GM19467 (cell line): Measurements from ENCODE around the gene BAG5.
"Not testable (repeated sequence)": the region's sequence is repeated elsewhere in the genome, so short reads cannot be mapped to it uniquely, and the experiment has no call there.

Experiments used
- ATAC-seq: cut with Tn5 transposase; IDR thresholded peaks from one replicate; pipeline ENCODE4 v1.9.1; 2021; ENCODE audit warnings: mild to moderate bottlenecking, moderate library complexity; ENCODE audit not compliant: unreplicated experiment

Gene BAG5

DNA sequence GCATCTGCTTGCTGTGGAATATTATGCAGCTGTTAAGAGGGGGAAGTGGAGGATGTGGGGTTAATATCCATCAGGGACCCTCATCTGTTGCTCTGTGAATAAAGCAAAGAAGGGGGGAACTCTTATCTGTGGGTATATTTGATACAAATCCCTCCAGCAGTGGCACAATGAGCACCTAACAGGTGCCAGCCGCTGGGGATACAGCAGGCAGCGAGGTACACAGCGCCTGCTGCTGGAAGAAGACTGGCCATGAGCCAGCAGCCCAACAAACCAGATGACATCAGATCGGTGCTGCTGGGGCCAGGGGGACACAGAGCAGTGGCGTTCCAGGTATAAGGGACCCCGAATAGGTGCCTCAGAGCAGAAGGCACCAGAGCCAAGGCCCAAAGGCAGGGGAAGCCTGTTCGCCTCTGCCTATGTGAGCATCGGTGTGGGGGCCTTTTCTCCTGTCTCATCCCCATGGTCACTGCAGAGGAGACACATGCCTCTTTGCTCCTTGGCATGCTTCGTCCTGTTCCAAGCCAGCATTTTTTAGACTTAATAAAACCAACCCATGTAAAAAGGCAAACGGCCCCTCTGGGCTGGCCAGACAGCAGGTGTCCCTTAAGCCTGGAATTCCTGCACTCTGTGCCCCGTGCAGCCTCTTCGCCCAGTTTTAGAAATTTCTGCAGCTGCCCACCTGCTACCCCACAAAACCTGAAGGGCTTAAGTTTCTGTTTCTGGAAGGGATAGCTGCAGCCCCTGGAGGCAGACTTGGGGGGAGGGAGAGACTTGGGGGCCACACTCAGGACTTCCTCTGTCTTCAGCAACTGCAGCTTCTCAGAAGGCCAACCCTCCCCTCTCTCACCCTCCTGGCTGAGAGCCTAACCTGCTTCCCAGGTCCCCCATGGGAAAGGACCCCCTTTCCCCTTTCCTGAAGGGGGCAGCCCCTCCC lies 38.2 kb downstream of the BAG5 start:
- ATAC-seq: no peak

DNA sequence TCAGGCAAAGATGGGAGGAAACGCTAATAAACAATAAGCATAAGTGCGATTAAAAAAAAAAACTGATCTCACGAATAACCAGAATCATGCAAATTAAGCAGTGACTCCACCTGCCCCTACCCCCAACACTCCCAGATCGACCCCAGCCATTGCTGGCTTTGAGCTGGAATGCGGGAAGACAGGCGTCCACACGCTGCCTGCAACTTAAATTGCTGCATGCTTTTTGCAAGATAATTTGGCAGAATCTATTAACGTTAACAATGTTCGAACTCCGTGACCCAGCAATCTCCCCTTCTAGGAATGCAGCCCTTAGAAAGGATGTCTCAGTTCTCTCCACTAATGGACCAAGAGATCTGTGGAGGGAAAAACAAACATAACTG lies 38.9 kb downstream of the BAG5 start:
- ATAC-seq: no peak

DNA sequence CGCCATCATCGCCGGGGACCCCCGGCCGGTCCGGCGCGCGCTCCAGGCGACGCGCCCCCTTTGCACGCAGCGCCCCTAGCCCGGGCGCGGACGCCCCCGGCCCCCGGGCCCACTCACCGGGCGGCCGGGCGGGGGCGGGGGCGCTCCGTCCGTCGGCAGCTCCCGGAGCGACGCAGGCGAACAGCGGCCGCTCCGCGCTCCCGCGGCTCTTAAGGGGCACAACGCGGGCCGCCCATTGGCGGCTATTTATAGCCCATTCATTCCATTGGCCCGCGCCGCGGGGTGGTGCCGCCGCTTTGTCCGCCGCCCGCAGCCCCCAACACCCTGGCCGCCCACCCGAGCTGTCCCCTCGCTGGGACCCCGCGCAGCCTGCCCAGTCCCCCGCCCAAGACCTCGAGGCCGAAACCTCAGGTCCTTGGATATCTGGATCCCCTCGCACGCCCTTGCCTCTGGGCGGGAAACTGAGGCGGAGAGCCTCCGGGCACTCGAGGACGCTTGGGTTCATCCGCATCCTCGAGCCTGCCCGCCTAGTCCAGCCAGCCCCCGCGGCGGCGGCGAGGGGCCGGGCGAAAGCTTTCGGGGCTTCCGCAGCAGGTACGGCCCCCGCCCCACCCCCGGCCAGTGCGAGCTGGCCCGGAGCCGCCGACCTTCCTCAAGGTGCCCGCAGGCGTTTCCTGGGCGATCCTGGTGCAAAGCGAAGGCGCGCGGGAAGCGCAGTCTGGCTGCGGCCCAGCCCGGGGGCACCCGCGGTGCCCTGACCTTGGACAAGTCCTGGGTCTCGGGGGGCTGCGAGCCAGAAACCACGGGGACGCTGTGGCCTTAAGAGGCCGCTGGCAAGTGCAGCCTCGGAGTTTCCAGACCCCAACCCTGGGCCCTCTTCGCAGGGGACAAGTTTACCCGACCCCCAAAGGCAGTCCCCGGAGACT lies 39.5 kb downstream of the BAG5 start, which contains the start of gene CKB:
CKB (minus strand) TSS at position 182 of the 926 bp plus-strand sequence. CDS start 337 bp downstream, outside the sequence.
- ATAC-seq: no peak

DNA sequence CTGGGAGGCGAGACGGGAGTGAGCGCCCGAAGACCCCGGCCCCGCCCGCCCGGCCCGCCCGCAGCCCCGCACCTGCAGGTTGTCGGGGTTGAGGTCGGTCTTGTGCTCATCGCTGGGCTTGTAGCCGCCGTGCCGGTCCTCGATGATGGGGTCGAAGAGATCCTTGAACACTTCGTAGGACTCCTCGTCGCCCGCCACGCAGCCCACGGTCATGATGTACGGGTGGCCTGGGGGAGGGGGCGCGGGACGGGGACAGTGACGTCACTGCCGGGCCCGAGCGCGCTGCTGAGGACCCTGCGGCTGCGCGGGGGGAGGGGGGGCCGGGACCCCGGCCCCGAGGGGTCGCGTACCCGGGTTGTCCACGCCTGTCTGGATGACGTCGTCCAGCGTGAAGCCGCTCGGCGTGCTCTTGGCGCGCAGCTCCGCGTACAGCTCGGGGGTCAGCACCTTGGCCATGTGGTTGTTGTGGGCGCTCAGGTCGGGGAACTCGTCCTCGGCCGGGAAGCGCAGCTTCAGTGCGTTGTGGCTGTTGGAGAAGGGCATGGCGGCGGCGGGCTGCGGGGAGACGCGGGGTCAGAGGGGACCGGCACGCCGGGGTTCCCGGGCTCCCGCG lies 40.4 kb downstream of the BAG5 start:
- no peak for ATAC-seq

DNA sequence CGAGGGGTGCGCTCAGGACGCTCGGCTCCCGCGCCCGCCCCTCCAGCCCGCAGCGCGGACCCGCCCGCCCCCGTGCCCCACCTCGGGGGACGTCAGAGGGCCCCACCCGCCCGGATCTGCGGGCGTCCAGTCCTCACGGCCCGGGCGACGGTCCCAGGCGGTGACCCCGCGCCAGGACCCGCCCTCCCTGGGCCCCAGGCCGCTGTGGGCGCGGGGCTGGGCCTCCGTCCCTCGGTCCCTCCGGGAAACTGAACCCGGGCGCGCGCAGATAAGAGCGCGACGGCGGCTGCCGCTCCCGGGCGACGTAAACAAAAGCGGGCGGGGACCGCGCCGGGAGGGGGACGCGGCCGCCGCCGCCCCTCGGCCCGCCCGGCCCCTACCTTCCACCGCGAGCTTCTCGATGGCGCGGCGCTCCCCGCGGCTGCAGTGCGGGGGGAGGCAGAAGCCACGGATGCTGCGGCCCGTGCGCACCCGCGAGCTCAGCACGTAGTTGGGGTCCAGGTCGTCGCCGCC lies 41.0 kb downstream of the BAG5 start:
- no peak for ATAC-seq

DNA sequence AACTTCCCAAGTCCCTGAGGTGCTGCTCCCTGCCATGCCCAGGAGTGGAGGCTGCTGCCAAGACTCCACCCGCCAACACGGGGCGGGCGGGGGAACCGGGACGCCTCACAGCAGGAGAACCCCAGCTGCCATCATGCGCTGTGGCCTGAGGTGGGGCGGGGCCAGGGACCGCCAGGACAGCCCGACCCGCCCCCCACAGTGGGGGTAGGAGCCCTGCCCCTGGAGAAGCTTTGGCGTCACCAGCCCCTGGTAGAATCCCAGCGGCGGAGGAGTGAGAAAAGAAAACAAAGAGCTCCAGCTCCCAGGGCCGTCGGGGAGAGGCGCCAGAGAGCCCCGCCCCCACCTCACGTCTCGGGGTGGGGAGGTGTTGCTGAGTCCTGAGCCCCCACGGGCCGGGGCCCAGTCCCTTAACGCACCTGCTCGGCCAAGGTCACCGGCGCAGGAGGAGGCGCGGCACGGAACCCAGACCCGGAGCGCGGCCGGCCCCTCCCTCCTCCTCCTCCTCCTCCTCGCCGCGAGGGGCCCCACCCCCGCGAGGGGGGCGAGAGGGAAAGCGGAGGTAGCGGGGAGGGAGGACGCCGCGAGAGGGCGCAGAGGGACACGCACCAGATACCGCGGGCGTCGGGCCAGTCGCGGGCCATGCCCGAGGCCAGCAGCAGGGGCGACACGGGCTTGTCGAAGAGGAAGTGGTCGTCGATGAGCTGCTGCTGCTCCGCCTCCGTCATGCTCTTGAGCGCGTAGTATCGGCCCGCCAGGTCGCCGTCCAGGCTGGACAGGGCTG lies 41.6 kb downstream of the BAG5 start:
- ATAC-seq: no peak

DNA sequence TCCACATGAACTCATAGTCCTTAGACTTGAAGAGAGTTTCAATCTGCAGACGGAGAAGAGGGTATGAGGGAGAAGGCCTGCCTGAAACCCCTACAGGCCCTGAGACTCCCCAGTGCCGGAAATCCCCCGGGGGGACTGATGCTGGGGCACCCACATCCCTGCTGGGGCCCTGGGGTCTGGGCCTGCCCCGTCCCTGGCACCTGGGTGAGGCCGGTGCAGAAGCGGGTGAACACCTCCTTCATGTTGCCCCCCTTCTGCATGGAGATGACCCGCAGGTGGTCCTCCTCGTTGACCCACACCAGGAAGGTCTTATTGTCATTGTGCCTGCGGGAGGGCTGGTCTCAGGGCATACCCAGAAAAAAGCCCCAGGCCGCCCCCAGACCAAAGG lies 42.2 kb downstream of the BAG5 start:
- no peak for ATAC-seq

DNA sequence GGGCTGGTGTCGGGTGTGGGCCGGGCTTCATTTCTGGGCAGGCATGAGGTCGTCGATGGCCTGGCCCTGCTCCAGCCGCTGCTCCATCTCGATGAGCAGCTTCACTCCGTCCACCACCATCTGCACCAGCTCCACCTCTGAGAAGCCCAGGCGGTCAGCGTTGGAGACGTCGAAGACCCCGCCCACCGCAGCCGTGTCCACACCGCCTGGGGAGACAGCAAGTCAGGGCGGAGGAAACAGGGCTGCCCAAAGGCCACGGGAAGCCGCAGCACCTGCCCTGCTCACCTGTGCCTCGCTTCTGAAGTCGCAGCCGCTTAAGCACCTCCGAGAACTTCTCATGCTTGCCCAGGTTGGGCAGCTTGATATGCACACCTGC lies 42.6 kb downstream of the BAG5 start:
- no peak for ATAC-seq

DNA sequence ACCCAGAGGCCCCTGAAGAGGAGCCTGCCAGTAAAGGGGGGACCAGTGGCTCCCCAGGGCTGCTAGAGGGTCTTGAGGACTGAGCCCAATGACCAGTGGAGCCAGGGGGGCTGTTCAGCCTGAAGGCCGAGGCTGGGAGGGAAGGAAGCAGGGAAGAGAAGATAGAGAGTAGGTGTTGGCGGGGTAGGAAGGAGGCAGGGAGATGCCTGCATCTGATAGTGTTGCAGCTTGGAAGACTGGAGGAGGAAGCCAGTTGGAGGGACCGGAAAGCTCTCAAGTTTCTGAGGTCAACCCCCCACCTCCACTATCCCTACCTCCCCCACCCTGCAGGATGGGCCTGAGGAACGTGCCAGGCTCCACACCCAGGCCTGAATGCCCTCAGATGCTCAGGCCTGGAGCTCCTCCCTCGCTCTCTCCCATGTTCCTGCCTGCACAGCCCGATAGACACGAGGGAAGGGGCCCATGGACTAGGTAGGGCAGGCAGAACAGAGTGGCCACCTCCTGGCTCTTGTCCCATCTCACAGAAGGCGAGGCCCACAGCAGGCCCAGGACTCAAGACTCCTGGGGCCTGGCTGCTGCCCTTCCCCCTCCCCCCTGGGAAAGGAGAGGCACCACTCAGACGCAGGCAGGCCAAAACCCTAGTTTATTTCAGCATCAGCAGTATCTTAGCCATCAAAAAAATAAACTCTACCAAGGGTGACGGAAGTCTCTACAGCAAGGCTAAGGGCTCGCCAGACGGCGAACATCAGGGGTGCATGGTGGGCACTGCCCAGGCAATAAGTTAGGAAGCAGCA lies 43.2 kb downstream of the BAG5 start:
- no peak for ATAC-seq

DNA sequence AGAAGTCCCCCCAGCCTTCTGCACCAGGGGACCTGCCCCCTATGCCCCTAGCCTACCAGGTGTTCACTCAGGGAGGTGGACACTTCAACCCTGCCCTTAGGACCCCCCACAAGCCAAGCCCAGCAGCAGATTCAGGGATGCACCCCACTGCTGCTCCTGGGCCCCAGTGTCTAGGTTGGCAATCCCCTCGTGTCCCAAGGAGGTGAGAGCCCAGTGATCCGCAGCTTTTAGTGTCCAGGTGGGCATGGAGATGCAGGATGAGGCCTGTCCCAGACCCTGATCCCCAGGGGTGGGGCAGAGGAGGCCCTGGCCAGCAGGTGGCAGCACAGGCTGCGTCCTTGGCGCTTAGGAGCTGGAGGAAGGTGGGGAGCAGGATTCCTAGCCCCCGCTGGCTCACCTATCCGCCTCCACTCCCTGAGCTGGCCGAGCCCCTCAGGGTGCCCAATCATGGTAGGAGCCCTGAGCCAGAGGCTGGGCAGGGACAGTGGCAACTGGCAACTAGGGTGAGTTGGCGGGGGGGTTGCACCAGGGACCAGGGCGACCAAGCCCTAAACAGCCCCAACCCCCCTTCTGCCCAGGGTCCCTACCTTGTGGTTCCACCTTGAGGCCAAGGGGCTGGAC lies 43.9 kb downstream of the BAG5 start:
- no peak for ATAC-seq

DNA sequence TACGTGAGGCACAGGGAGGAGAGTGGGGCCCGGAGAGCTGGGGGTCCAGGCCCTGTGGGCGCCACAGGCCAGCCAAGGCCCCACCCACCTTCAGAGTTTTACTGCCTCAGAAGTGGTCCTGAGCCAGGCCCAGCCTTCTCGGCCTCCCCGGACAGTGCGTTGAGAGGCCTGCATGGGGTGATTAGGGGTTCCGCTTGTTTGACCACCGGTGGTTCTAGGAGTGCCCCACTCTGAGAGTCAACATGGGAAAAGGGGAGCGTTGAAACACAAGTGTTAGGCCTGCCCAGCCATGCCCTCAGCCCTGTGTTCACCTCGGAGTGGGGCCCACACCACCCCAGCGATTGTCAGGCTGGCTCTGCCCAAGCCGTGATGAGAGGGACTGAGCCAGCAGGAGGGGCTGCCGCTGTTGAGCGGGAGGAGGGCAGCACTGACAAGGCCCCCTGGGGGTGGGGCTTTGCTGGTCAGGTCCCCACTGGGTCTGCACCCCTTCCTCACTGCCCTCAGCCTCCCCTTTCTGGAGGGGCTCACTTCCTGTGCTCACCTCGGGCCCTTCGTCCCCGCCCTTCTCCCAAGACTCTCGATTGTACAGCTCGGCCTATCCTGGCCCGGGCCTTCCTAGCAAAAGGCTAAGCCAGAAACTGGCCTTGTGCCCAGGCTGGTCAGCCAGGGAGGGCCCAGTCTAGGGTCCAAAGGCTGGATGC lies 44.6 kb downstream of the BAG5 start:
- no peak for ATAC-seq

DNA sequence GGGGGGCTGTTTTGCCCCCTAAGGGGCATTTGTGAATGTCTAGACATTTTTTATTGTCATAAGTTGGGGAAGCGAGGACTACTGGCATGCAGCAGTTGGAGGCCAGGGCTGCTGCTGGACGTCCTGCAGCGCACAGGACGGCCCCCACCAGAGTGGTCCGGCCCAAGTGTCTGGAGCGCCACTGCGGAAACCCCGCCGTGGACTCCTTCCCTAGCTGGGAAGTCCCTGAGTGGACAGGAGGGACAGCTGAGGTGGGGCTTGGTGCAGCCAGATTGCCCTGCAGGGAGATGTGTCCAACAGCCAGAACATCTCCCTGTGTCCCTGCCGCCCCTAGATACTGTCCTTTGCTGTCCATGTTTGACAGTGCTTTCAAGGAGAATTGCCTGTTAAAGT lies 45.3 kb downstream of the BAG5 start:
- no peak for ATAC-seq

DNA sequence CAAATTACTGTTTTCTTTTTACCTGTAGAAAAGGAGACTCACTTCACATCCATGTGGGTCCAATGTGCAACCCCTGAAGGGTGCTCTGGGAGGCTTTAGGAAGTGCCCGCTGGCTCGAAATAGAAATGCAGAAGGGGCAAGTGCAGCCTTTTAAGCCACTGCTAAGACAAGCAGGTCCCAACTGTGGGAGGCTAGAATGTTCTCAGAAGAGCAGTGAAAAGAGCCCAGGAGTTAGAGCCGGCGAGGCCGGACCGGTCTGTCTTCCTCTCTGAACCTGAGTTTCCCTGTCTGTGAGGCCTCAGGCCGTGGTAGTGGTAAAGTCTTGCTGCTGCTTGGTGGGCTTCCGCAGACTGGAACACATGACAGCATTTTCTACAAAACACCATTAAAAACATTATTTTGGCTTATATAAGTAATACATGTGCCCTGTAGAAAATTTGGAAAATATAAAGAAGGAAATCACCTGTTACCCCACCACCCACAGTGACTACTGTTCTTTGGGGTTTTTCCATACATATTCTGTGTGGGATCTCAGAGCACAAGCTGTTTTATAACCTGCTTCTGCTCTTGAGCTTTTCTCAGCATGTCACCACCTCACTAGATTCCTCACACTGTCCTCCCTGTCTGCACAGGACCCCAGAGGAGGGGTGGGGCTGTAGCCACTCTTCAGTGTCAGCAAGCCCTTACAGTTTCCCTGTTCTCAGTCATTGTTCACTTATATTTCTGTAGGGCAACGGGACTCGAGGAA lies 45.9 kb downstream of the BAG5 start:
- ATAC-seq: no peak

DNA sequence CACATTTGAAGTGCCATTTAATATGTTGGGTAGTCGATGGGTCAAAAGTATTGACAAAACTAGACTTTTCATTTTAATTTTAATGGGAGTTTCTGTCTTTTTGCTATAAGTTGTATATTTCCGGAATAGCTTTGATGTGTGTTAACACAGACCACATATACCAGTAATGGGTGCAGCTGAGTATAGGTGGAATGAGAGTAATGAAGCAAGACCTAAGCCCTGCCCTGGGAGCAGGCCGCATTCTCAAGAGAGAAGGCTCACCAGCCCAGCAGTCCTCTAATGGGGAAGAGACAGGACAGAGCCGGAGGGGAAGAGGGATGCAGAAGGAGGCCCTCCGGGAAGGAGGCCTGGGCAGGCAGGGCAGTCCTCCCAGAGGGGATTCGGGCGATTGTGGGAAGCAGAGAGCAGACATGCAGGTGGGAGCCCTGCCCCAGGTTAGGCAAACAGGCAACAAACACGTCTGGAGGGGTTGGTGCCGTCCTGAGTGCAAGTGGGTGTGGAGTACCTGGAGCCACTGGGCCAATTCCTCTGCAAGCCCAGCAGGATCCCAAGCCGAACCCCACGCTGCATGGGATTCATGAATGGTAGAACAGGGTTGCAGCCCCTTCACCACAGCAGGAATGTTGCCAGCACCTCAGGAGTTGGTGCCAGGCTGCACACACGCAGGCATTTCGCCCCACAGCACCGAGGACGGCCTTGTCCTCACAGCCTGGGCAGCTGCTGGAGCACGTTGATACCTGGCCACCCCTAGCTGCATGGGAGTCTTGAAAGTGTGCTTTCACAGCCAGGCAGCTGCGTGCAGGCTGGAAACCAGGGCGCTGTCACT lies 47.6 kb downstream of the BAG5 start:
- ATAC-seq: no peak

DNA sequence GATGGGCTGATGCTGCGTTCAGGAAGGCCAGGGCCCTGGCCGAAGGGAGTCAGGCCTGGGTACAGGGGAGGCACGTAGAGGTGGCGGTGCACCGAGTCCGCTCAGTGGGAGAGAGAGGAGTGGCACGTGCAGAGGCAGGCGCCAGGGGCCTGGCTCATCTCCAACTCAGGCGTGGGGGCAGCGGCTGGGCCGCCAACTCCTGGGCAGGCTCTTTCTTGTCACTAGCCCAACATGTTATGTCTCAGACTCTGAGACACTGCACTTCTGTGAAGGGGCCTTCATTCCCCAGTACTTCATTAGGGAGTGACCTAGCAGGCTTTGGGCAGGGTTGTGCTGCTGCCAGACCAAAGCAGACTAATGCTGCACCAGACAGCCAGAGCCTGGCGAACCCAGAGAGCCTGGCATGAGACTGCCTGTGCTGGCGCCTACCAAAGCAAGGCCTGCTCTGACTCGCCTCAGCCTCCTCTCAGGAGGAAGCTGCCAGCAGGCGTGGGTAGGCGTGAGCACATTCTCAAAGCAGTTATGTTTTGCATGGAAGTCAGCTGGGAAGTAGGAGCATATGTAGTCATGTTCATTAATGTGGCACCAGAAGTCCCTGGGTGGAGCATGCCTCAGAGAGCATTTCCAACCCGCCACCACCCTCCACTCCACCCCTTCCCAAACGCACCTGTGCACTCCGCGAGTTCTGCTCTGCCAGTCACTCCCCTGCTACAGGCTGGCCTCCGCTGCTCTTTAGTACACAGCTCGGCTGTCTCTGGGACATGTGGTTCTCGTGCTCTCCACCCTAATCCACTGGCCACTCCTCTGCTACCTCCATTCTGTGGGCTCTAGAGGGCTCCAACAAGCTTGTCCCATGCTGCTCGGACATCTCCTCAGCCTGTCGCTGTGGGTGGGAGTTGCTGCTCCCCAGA lies 49.5 kb downstream of the BAG5 start:
- no peak for ATAC-seq

DNA sequence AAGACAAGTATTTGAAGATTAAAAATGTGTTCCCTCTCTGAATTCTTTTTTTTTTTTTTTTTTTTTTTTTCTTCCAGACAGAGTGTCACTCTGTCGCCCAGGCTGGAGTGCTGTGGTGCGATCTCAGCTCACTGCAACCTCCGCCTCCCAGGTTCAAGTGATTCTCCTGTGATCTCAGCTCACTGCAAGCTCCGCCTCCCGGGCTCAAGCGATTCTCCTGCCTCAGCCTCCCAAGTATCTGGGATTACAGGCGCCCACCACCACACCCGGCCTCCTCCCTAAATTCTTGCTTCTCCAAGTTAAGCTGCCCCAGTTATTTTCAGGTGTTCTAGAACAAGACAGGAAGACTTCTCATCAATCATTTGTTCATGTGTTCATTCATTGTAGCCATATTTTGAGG lies 50.3 kb downstream of the BAG5 start:
- ATAC-seq: not testable (repeated sequence)
